ENCODE results near the gene AHDC1.

AHDC1 gene

DNA sequence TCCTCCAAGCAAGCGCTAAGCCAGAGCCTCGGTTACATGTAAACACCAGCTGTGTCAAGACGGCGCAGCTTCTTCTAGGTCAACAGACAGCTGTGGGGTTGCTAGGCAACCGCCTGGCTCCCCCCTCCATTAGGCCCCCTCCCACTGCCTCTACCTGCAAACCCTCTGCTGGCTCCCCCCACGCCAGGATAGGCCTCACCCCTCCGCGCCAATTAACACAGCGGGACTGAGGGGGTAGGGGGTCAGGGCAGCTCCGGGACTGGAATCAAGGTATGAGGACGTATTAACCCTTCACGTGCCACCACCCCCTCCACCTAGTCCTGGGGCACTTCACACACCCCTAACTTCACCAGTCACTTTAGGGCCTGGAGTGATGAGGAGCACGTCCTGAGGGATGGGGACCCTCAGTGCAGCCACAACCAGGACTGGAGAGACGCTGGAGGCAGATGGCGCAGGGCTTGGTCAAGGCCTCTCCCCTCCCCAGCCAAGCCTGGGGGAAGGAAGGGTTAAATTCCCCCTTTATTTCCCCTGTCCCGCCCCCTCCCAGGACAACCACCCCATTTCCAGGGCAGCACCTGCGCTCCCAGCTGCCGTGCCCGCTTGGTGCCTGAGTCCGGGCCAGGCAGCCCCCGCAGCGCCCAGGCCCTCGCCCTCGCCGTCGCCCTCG is 76.6 kb downstream of the AHDC1 start:
- no peak for FAIRE-seq

DNA sequence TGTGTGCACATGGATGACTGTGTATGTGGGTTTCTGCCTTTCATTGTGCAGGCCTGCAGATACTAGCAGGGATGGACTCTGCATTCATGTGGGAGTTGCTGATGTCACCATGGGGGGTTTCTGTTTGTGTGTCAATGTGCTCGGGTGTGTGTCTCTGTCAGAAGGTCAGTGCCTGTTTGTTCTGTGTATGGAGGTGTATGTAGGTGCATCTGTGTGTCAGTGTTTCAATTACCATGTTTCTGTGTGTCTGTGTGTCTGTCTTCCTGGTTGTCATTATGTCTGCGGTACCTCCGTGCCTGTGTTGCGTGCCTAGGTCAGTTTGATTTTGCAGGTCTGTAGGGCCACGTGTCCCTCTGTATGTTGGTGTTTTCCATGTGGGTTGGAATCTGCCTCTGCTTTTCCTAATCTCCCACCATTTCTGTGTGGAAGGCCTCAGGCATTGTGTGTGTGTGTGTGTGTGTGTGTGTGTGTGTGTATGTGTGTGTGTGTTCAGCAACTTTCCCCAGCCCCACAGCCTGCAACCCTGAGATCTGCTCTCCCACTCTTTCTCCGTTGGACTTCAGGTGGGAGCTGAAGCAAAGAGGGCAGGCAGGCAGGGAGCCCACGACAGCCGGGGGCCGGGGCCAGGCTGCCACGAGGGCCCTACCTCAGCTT is 77.2 kb downstream of the AHDC1 start:
- FAIRE-seq: no peak

DNA sequence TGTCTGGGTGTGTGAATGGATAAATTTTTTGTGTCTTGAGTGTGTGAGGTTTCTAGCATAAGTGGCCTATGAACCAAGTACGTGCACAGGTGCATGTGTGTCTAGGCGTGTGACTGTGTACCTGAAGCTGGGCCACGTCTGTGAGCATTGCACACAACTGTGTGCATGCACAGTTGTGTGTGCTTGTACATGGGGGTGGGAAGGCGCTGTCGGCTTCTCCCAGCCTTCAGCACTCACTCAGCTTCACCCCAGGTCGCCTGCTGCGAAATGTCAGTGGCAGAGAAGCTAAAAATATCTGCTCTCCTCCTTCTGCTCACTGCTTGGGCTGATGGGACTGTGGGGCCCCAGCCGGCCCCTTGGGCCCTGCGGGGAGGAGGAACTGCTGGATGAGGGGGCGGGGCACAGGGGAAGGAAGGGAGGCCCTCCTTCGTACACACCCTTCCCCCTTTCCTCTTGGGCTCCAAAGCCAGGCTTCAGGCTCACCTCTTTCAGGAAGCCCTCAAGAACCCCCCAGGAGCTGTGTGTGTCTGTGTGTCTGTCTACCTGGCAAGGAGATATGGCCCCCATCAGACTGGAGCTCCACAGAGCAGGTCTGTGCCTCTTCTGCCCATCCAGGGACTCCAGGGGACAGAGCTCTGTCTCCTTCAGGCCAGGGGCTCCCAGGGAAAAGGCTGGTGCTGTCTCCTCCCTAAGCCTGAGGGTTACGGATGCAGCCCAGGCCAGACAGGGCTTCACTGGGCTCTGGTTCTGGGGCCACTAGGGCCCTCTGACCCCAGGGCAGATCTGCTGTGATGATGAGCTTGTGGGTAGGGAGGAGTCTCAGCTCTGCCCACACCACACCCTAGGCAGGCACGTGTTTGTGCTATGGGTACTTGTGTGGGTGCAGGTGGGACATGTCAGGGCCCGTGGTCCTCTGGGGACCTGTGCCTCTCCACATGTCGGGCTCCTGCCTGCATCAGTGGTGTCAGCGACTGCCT is 78.4 kb downstream of the AHDC1 start:
- FAIRE-seq: no peak

DNA sequence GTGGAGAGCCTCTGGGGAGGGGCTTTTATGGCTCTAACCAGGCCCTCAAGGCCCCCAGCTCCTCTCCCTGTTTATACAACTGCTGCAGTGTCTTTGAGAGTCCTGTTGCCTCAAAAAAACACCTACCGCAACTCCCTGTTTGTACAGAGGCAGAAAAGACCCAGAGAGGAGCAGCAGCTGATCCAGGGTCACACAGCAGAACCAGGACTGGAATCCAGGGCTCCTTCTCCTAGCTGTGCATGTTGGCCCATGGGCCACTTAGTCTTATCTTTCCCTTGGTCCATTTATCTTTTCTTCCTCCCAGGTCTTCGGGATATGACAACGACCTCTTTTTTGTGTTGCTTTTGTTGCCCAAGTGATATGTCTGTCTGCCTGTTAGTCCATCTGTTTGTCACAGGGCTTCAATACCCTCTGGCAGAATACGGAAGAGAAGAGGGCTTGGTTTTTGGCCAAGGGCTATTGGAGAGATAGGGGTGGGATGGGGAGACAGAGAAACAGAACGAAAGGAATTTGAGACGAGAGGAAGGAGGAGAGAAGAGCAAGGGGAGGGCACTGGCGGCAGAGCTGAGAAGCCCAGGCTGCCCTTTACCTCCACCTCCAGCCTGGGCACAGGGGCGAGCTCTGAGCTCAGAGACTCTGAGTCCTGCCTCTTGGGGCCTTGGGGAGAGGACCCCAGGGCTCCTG is 80.5 kb downstream of the AHDC1 start:
- no peak for FAIRE-seq

DNA sequence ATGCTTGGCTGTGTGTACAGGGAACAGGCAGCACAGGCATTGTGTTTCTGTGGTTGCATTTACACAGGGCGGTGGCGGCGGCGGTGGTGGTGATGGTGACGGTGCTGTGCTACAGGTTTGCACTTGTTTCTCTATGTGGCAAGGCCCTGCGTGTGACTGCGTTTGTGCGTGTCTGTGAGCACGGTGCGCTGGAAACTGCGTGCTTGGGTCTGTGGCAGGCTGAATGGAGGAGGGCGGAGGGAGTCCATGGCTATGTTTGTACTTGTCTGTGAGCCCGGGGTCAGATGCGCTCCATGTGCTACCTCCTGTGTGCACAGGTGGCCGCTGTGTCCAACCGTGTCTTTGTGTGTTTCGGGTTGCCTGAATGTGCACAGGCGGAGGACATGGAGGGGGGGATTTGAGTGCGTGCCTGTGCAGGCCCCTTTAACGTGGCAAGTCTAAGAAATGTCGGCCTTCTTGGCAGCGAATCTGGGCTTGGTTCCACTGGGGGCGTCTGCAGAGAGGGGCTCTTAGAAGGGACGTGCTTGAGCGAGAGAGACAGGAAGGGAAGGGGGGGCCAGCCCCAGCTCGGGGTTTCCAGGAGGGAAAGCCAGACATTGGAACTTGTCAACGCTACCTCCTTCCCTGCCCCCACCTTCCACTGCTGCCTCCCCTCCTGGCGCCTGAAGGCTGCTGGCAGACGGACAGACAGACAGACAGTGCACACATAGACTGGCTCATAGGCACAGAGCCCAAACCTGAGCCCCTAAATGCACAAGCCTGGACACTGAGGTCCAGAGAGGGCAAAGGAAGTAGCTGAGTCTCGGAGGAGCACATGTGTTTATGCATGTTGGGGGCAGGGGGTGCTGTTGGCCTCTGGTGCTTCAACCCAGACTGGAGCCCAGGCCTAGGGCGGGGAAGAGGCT is 81.3 kb downstream of the AHDC1 start:
- no peak for FAIRE-seq

DNA sequence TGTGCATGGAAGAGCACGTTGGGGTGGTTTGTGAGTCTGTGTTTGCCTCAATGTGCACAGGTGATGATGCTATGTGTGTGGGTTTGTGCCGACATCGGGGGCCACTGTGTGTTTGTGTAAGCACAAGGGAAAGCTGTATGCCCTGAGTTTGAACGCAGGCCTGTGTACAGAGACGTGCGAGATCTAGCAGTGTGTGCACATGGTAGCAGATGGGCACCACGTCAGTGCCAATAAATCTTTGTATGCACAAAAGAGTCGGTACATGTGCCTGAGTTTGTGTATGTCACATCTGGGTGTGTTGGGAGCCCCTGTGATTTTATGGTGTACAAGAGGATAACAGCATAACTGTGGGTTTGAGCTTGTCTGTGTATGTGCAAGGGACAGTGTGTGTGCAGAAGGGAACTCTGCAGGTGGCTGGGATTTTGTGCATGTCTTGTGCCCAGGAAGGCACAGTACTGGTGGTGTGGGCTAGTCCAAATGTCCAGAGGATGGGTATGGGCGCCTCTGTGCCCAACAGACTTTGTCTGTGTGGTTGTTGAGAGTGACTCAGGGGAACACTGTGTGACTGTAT is 82.0 kb downstream of the AHDC1 start:
- FAIRE-seq: no peak

DNA sequence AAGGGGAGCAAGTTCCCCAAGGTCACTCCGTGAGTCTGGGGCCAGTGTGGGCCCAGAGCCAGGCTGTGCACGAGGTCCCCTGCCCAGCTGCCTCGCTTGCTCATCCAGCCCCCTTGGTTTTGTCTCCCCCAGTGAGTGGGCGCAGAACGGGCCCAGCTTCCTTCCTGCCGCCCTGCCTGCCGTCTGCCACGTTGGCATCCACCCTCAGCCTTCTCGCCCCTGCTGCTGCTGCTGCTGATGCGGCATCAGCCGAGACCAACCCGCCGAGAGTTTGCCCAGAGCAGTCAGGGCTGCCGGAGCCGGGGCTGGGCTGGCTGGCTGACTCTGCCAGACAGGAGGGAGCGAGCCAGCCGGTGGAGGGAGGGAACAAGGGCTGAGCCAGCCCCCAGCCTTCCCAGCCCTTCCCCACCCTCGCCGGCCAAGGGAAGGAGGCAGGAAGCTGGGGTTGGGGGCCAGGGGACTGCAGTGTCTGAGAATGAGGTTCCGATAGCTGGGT is 82.6 kb downstream of the AHDC1 start:
- FAIRE-seq: no peak

DNA sequence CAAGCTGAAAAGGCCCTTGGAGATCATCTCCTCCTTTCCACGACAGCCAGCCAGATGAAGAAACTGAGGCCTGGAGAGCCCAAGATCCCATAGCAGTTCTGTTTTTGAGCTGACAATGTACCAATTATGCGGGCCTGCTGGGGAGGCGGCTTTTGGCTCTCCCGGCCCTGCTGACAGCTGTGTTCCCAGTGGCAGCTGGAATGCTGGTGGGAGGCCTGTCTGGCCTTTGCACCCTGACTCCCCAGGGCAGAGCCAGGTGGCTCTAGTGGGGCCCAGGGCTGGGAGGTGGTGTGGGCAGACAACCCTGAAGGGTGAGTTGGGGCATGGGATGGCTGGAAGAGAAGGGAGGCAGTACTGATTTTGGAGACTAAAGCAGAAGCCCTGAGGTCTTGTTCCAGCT is 83.3 kb downstream of the AHDC1 start:
- no peak for FAIRE-seq

DNA sequence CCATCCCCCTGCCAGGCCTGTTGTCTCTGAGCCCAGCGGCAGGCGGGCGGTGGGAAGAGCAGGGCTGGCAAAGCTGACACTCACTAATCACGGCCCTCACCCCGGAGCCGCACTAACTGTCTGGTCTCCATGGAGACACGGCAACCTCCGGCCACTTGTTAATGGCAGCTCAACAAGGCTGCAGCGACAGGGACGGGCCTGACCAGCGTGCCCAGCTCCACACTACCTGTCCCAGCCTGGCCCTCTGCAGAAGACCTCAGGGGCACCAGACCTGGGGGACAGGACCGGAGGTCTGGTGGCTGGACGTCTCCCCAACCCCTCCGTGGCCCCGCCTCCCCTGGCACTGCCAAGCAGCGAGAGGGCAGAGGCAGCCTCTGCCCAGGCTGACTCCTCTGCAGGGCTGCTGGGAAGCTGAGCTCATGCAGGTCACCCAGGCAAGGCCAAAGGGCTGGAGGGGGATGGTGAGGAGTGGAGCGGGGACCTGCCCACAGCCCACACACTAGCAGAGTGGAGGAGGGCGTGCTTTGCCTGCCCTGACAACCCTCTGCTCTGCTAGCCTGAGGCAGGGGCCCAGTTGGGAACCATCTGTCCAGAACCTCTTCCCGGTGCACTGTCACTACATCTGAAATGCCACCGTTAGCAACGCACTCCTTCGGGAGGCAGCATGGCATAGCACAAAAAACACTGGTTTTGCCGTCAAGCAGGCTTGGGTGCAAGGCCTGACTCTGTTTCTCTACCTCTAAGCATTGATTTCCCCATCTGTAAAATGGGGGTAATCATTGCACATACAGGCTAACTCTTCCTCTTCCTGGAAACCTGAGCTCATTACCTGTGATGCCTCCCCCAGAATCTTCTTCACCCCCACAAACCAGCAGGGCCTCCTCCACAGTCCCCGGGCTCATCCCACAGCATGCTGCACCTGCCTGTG is 84.3 kb downstream of the AHDC1 start:
- no peak for FAIRE-seq

DNA sequence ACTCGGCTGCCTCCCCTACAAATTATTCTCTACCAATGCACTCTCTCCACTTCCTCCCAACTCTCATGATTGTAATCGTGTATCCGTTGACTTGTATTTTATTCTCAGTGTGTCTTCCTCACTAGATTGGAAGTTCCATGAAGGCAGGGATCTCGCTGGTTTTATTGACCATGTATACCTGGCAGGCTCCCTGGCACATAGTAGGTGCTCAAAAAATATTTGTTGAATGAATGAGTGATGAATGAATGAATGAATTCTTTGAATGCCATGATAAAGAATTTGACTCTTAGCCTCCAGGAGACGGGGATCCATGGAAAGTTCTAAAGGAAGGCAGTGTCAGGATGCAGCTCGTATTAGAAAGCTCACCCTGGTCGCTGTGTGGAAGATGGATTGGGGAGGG is 85.1 kb downstream of the AHDC1 start:
- FAIRE-seq: no peak

DNA sequence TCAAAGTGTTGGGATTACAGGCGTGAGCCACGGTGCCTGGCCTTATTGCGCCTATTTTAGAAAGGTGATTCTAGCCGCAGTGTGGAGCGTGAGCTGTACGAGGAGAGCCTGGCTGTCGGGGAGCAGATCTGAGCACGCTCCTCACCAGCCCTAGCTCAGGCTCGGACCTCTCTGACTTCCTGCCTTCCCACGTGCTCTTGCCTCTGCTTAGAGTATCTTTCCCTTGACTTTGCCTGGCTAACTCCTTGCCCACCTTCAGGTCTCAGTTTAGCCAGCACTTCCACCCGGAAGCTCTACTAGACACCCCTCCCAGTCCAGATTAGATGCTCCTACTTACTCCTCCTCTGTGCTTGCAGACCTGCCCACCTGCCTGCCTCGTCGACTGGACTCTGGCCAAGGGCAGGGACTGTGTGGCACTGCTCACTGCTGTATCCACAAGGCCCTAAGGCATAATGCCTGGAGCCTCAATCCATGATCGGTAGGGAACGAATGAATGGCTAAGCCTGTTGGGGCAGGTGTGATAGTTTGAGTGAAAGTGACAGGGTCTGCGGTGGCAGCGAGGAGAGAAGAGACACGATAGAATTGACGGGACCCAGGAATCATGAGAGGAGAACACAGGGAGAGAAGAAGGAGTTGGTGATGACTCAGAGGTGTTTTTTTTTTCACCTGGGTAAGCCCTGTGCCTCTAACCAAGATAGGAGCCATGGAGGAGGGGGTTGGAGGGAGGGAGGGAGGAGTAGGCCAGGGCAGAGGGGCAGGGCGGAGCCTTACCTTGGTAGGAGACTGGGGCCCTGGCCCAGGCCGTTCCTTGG is 85.8 kb downstream of the AHDC1 start:
- no peak for FAIRE-seq

DNA sequence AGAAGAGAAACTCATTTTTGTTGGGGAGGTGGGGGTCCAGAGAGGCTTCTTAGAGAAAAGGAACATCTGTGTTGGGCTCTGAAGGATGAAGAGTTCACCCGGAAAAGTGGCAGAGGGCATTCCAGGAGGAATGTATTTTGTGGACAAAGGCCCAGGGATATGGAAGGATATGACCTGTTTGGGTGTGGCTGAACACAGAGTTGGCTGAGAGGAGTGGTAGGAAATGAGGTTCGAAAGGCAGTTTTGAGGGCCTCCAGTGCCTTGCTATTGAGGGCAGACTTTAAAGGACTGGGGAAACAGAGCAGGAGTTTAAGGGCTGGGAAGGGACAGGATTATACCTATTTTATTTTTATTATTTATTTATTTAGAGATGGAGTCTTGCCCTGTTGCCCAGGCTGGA is 86.6 kb downstream of the AHDC1 start:
- FAIRE-seq: no peak

DNA sequence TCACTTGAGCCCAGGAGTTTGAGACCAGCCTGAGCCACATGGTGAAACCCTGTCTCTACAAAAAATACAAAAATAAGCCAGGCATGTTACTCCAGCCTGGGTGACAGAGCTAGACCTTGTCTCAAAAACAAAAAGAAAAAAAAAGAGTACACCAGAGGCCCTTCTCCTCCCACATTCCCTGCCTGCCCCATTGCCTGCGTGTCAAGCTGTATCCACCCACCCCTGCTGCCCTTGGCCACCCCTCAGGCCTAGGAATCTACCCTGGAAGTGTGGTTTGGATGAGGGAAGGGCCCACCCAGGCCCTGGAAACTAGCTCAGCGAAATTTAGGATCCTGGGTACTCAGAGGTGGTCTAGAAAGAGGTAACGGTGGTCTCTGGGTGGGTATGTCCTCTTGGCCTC is 88.3 kb downstream of the AHDC1 start:
- no peak for FAIRE-seq

DNA sequence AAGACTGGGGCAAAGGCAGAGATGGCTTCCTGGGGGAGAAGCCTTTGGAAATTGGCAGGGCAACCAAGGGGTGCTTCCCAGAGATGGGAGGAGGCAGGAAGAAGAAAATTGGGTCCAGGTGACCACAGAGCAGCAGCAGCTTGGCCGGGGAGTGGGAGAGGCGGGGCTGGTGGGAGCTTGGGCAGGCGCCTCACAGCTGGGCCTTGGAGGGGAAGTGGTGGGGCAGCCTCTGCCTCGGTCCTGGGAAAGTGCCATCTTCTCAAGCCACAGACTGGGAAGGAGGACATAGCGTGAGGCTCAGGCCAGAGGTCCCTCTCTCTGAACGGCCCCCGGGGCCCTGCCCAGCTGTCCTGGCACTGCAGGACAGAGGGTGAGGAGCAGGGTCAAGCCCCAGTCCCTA is 90.0 kb downstream of the AHDC1 start:
- no peak for FAIRE-seq

DNA sequence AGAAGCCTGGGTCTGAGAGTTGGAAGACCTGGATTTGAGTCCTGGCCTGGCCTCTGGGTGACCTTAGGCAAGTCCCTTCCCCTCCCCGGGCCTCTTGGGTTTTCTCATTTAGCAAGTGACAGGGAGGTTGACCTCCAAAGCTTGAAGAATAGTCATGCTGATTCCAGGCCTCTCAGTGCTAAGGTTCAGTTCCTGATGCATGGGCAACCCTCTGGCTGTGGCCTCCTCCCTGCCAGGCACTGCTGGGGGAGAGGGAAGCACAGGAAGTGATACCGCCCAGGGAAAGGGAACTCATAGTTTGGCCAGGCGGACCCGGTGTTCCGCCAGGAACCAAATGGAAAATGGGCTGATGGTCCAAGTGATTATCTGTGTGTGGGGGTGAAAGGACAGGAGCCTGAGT is 90.4 kb downstream of the AHDC1 start:
- no peak for FAIRE-seq

DNA sequence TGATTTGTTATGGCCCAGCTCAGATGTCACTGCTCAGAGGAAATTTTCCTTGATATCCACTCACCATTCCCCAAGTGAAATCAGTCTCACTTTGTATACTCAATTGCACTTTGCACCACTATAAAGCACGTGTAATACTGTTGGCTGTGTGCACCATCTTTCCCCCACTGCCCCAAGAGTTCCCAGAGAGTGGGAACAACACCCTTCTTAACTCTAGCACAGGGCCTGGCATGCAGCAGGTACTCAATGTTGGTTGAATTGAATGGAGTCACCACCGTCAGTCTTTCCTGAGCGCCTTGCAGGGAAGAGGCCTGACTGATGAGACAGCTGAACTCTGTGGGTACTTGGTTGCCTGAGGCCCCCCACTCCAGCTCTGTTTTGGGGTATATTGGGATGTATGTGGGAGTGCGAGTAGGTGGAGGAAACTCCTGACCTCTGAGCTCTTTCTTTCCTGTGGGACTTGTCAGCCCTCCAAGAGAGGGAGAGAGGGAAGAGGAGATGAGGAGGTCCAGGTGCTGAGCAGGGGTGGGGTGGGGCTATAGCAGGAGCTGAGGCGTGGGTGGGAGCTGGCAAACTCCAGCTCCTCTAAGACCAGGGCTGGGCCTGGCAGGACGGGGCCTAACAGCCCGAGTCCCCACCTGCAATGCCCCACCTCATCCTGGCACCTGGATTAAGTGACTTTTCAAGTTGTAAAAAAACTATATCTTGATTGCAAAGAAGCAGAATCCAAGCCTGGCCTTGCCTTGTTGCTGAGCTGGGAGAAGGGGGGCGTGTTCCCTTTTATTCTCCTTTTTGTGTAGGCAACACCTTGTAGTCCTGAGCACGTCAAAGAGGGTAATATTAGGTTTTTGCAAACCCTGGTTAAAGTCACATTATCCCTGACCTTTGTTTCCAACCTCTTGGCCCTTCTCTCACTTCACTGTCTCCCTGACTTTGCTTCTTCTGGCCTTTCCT is 94.5 kb downstream of the AHDC1 start:
- no peak for FAIRE-seq

DNA sequence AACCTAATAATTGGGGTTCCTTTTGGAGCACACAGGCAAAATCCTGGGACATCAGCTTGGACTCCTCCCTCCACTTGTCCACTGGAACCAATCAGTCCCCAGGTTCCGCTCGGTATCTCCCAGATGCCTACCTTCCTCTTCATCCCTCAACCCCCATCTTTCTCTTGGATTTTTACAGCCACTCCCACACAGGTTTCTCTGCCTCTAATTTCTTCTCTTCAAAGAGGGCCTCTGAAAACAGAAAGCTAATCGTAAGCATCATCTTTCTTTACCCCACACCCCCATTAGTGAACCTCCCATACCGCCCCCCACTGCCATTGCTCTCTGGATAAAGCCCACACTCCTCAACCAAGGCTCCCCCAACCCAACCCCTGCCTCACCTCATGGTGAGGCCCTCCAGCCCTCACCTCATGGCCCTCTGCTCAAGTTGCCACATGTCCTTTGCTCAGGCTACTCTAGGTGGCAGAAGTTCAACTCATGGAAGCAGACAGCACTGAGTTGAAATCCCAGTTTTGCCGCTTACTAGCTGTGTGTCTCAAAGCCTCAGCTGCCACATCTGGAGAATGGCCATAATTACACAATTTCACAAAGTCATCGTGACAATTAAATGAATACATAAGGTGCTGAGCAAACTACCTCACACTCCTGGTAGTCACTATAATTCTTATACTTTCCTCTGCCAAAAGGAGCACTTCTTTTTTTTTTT is 95.8 kb downstream of the AHDC1 start:
- no peak for FAIRE-seq

DNA sequence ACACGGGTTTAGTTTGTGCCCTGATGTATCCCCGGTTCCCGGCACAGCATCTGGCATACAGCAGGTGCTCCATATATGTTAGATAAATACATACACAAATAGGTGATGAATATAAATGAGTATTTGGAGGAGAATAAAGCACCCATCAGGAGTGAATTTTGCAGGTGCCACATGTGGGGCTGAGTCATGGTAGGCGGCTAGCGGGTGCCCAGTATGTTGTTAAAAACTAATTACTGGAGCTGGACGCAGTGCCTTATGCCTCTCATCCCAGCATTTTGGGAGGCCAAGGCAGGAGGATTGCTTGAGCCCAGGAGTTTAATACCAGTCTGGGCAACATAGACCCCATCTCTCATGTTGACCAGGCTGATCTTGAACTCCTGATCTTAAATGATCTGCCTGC is 97.2 kb downstream of the AHDC1 start:
- FAIRE-seq: no peak

All from TTC549 (cell line).